ENCODE results near the gene WDR43. TPM values are rescaled to one million over a fixed set of nuclear protein-coding genes. Genes with fewer than 3 reads are reported as not detected.
"Not testable (repeated sequence)": the region's sequence is repeated elsewhere in the genome, so short reads cannot be mapped to it uniquely, and the experiment has no call there.

WDR43 gene
- total RNA-seq, 2 experiments from 2014 or later = 62.4 to 73.2 TPM

GRCh38 chr2:28976584-28976983 lies 82.1 kb downstream of the WDR43 start:
- H3K27me3 ChIP-seq (ENCODE audit: control insufficient read depth in 1 of 2, insufficient read depth in 2 of 2, low read length in 2 of 2) = no peaks in the 10 kb centered on the region
- H3K4me1 Mint-ChIP-seq (ENCODE audit: low read depth) = peaks cover 8% of the 10 kb centered on the region
- ATAC-seq (ENCODE audit: poor library complexity) = no peak
- H3K27ac ChIP-seq (ENCODE audit: low read depth in 1 of 2, low read length in 2 of 2) = no peak overlapping the region
- no peaks in the 10 kb centered on the region for H3K9me3 Mint-ChIP-seq
- ChIA-PET POLR2A (no interaction called here), CTCF (no interaction called here)
- H3K9me3 ChIP-seq (ENCODE audit: control insufficient read depth in 1 of 2, insufficient read depth in 1 of 2, low read length in 2 of 2) = no peaks in the 10 kb centered on the region
- H3K4me1 ChIP-seq (ENCODE audit: insufficient read depth, low read length) = peaks cover 8% of the 10 kb centered on the region
- no peak overlapping the region for H3K27ac Mint-ChIP-seq
- no peak for DNase-seq
- no peak overlapping the region for H3K4me3 ChIP-seq (ENCODE audit: low read length)
- H3K27me3 Mint-ChIP-seq = no peaks in the 10 kb centered on the region
- H3K36me3 Mint-ChIP-seq (ENCODE audit: low read depth) = no peaks in the 10 kb centered on the region
- H3K36me3 ChIP-seq (ENCODE audit: insufficient read depth, low read length) = no peaks in the 10 kb centered on the region
- intact Hi-C loops (cut with DNase I, micrococcal nuclease) = no loop called here
- no peak for TF ChIP-seq CTCF (IDR thresholded peaks at IDR 0.05)
- no peak overlapping the region for H3K4me3 Mint-ChIP-seq

- H3K27me3 Mint-ChIP-seq = no peaks in the 10 kb centered on the region
- no peaks in the 10 kb centered on the region for H3K9me3 ChIP-seq (ENCODE audit: control insufficient read depth in 1 of 2, insufficient read depth in 1 of 2, low read length in 2 of 2)
- DNase-seq (no peak), ATAC-seq (ENCODE audit: poor library complexity) (no peak)
- intact Hi-C loops (cut with DNase I, micrococcal nuclease) = no loop called here
- no peak overlapping the region for H3K27ac Mint-ChIP-seq
- no peak overlapping the region for H3K4me3 ChIP-seq (ENCODE audit: low read length)
- no peak overlapping the region for H3K27ac ChIP-seq (ENCODE audit: low read depth in 1 of 2, low read length in 2 of 2)
- H3K4me1 Mint-ChIP-seq (ENCODE audit: low read depth) = peaks cover 8% of the 10 kb centered on the region
- H3K9me3 Mint-ChIP-seq = no peaks in the 10 kb centered on the region
- no peak overlapping the region for H3K4me3 Mint-ChIP-seq
- no peaks in the 10 kb centered on the region for H3K27me3 ChIP-seq (ENCODE audit: control insufficient read depth in 1 of 2, insufficient read depth in 2 of 2, low read length in 2 of 2)
- POLR2A ChIA-PET = no interaction called here
- no peak for TF ChIP-seq CTCF (IDR thresholded peaks at IDR 0.05)
- CTCF ChIA-PET = no interaction called here
- H3K36me3 ChIP-seq (ENCODE audit: insufficient read depth, low read length) = no peaks in the 10 kb centered on the region
- H3K4me1 ChIP-seq (ENCODE audit: insufficient read depth, low read length) = peaks cover 8% of the 10 kb centered on the region
- H3K36me3 Mint-ChIP-seq (ENCODE audit: low read depth) = no peaks in the 10 kb centered on the region
These were observed 82.9 kb downstream of the WDR43 start for GRCh38 chr2:28977176-28977875.

GRCh38 chr2:28978001-28978400 lies 83.5 kb downstream of the WDR43 start:
- H3K4me3 Mint-ChIP-seq; H3K4me3 ChIP-seq (ENCODE audit: low read length); H3K27ac Mint-ChIP-seq; CTCF ChIA-PET; H3K36me3 ChIP-seq (ENCODE audit: insufficient read depth, low read length); DNase-seq; H3K9me3 ChIP-seq (ENCODE audit: control insufficient read depth in 1 of 2, insufficient read depth in 1 of 2, low read length in 2 of 2); H3K4me1 Mint-ChIP-seq (ENCODE audit: low read depth); H3K27me3 Mint-ChIP-seq; H3K36me3 Mint-ChIP-seq (ENCODE audit: low read depth); ATAC-seq (ENCODE audit: poor library complexity); H3K9me3 Mint-ChIP-seq; H3K27ac ChIP-seq (ENCODE audit: low read depth in 1 of 2, low read length in 2 of 2); H3K27me3 ChIP-seq (ENCODE audit: control insufficient read depth in 1 of 2, insufficient read depth in 2 of 2, low read length in 2 of 2); H3K4me1 ChIP-seq (ENCODE audit: insufficient read depth, low read length); intact Hi-C loops (cut with DNase I, micrococcal nuclease): not testable (repeated sequence)
- POLR2A ChIA-PET = interaction anchor here (0.6 kb wide), 1 partner anchor 169 kb away, joined by 3 read pairs; no protein-coding TSS in a partner anchor

- Mint-ChIP-seq H3K4me3 (no peak overlapping the region), H3K9me3 (no peaks in the 10 kb centered on the region), H3K27me3 (no peaks in the 10 kb centered on the region), H3K4me1 (ENCODE audit: low read depth) (no peaks in the 10 kb centered on the region), H3K27ac (no peak overlapping the region), H3K36me3 (ENCODE audit: low read depth) (no peaks in the 10 kb centered on the region)
- no peaks in the 10 kb centered on the region for H3K27me3 ChIP-seq (ENCODE audit: control insufficient read depth in 1 of 2, insufficient read depth in 2 of 2, low read length in 2 of 2)
- DNase-seq (no peak), ATAC-seq (ENCODE audit: poor library complexity) (no peak)
- H3K4me1 ChIP-seq (ENCODE audit: insufficient read depth, low read length) = no peaks in the 10 kb centered on the region
- no peak overlapping the region for H3K4me3 ChIP-seq (ENCODE audit: low read length)
- ChIA-PET CTCF (no interaction called here), POLR2A (no interaction called here)
- TF ChIP-seq CTCF (IDR thresholded peaks at IDR 0.05) = no peak
- intact Hi-C loops (cut with DNase I, micrococcal nuclease) = no loop called here
- no peak overlapping the region for H3K27ac ChIP-seq (ENCODE audit: low read depth in 1 of 2, low read length in 2 of 2)
- no peaks in the 10 kb centered on the region for H3K9me3 ChIP-seq (ENCODE audit: control insufficient read depth in 1 of 2, insufficient read depth in 1 of 2, low read length in 2 of 2)
- no peaks in the 10 kb centered on the region for H3K36me3 ChIP-seq (ENCODE audit: insufficient read depth, low read length)
These were observed 84.1 kb downstream of the WDR43 start for GRCh38 chr2:28978606-28979005.
